Measurements from ENCODE around the gene LARGE2.

The LARGE2 gene

GRCh38 chr11:45922425-45923082 is at the start of gene LARGE2:
LARGE2 (plus strand) TSS chr11:45922656; CDS start chr11:45922883, 227 bp downstream.
- in situ Hi-C loops (cut with MboI; ENCODE audit: low sequenced_read_pairs), result no loop called here

- in situ Hi-C loops (cut with MboI; ENCODE audit: low sequenced_read_pairs), result no loop called here
Observed at GRCh38 chr11:45876401-45876800, 46.1 kb upstream of the LARGE2 start.

- in situ Hi-C loops (cut with MboI; ENCODE audit: low sequenced_read_pairs), result no loop called here
Observed at GRCh38 chr11:45877221-45877620, 45.2 kb upstream of the LARGE2 start.

- in situ Hi-C loops (cut with MboI; ENCODE audit: low sequenced_read_pairs), result no loop called here
Observed at GRCh38 chr11:45877845-45878244, 44.6 kb upstream of the LARGE2 start.

GRCh38 chr11:45879803-45880686 is 42.4 kb upstream of the LARGE2 start:
- in situ Hi-C loops (cut with MboI; ENCODE audit: low sequenced_read_pairs), result no loop called here

DNA sequence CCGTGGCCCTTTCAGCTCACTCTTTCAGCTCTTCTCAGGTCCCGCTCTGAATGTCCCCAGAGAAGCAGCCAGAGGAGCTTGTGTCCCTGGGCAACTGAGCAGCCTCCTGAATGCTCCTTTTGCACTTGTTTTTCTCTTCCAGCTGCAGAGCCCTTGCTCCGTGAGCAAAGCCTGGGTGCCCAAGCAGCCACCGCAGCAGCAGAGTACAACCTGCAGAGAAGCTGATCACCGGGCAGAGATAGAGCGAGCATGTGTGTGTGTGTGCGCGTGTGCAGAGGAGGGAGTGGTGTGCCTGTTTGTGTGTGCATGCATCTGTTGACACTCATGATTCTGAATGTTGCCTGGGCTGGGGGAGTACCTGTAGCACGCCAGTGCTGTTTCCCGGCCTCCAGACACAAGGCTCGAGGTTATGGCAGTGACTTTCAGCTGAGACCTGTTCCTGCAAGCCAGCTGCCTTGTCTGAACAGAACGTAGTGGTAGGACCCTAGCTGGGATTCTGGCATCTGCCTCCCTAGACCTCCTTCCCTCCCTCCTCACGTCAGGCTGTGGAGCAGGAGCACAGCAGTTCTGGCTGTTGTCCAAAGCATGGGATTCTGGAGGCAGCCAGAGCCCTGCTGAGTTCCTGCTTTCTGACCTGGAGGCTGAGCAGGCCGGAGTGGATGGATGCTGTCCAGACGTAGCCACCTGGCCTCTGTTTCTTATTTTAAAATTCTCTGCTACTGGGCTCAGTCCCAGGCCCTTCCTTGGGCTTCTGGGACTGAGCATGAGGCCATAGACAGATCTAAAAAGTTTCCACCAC is 41.5 kb upstream of the LARGE2 start:
- in situ Hi-C loops (cut with MboI; ENCODE audit: low sequenced_read_pairs), result no loop called here

DNA sequence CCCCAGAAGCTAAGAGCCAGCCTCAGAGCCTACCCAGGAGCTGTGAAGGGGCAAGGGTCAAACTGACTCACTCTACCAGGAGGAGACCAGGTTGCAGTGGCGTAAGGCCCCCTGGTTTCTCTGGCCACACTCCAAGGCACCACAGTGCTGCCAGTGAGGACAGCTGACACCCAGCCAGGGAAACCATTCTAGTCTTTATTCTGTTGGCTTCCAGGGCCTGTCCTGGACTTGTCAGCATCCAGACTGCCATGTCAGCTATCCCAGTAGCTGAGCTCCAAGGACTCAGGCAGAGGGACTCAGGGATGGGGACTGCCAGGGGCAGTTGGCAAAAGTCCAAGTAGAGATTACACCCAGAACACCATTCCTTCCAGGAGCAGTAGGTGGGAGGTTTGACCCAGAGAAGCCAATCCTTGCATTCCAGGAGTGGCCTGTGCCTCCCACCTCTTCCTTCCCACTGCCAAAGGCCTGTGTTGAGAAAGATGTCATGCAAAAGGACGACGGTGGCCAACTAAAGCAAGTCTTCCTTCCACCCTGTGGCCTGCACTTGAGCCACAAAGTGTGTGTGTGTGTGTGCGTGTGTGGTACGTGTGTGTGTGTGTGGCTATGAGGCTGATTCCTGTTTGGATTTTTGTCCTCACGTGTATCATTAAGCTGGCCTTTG is 40.6 kb upstream of the LARGE2 start:
- in situ Hi-C loops (cut with MboI; ENCODE audit: low sequenced_read_pairs), result no loop called here

DNA sequence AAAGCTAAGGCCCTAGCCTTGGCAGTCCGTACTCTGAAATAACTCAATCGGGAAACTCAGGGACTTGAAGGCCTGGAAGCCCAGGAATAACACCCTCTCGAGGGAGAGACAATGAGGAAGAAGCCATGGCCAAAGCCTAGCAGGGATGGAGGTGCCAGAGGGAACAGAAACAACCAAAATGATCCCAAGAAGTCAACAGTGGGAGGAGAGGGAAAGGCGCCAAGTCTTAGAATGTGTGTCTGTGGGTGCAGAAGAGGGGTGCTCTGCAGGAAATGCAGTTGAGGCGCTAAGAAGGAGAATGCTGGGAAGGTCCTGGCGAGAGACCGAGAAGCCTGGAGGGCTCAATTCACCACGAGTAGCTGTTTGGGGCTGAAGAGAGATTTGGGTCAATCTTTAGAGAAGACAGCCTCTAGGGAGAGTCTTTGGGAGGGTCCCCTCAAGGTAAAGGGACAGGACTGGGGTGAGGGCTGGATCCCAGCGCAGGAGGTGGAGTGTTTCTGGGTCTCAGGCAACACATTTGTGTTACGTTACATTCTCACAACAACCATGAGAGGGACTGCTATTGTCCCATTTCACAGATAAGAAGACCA is 37.8 kb upstream of the LARGE2 start:
- in situ Hi-C loops (cut with MboI; ENCODE audit: low sequenced_read_pairs), result no loop called here

- in situ Hi-C loops (cut with MboI; ENCODE audit: low sequenced_read_pairs), result no loop called here
Observed at GRCh38 chr11:45885274-45885920, 37.1 kb upstream of the LARGE2 start, which contains the start of gene MAPK8IP1. MAPK8IP1 (plus strand) TSS chr11:45885651; CDS start chr11:45885821, 170 bp downstream.

- in situ Hi-C loops (cut with MboI; ENCODE audit: low sequenced_read_pairs), result no loop called here
Observed at GRCh38 chr11:45885921-45886721, 36.3 kb upstream of the LARGE2 start.

DNA sequence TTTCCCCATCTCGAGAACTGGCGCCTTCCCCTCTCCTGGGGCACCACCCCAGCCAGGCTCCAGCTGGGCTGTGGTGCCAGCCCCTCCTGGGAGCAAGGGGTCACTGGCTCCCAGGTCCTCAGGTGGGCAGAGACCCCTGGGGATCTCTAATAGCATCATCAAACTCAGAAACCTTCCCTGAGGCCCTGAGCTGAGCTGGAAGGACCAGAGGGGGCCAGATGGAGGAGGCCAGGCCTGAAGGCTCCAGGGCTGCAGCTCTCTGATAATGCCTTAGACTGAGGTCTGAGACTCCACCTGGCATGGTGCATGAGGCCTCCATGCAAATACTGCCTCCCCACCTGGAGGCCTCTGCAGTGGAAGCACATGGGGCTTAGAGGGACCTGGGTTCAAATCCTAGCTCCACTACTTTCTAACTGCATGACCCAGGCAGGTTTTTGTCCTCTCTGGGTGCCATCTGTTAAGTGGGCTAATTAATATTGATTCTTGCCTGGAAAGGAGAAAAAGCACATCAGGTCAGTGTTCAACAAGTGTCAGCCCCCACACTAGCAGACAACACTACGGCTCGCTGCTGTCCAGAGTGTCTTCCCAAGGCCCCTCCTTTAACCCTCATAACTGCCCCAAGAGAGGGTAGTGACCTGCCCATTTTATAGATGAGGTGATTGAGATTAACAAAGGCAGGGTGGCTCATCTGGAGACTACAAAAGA is 35.5 kb upstream of the LARGE2 start:
- in situ Hi-C loops (cut with MboI; ENCODE audit: low sequenced_read_pairs), result no loop called here

DNA sequence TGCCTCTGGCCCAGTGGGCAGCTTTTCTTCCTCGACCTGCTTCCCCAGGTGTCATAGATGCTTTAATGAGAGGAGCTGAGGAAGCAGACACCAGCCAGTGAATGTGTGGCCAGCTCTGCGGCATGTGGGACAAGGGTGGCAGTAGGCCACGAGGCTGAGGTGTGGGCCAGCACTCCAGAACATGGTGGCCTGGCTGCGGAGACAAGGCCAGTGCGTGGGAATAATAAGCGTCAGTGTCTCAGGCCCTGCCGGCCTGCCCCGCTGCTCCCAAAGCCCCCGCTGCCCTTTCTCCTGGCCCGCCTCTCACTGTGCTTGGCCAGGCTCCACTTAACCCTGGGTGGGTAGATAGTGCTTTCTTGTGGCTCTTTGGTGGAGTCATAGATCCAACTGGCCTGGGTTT is 34.9 kb upstream of the LARGE2 start:
- in situ Hi-C loops (cut with MboI; ENCODE audit: low sequenced_read_pairs), result no loop called here

- in situ Hi-C loops (cut with MboI; ENCODE audit: low sequenced_read_pairs), result no loop called here
Observed at GRCh38 chr11:45889555-45889954, 32.9 kb upstream of the LARGE2 start.

DNA sequence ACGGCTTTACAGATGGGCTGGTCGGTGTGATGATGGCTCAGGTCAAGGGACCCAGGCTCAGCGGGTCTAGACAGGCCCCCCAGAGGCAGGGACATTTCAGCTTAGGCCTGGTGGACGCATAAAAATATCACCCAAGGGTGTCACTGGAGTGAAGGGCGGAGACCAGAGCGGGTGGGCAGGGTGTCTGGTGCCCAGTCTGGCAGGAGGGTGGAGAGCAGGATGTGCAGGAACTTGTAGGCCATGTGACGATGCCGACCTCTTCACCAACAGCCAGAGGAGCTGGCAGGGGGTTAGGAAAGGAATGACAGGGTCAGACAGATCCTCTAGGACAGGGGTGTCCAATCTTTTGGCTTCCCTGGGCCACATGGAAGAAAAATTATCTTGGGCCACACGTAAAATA is 32.5 kb upstream of the LARGE2 start:
- in situ Hi-C loops (cut with MboI; ENCODE audit: low sequenced_read_pairs), result no loop called here

- in situ Hi-C loops (cut with MboI; ENCODE audit: low sequenced_read_pairs), result no loop called here
Observed at GRCh38 chr11:45890886-45891550, 31.4 kb upstream of the LARGE2 start.

- in situ Hi-C loops (cut with MboI; ENCODE audit: low sequenced_read_pairs), result no loop called here
Observed at GRCh38 chr11:45892856-45893255, 29.6 kb upstream of the LARGE2 start.

- in situ Hi-C loops (cut with MboI; ENCODE audit: low sequenced_read_pairs), result no loop called here
Observed at GRCh38 chr11:45894555-45895247, 27.8 kb upstream of the LARGE2 start.

Data from HL-60/S4 (cell line).